HL-60 (cell line): ENCODE results near the gene MAP2K5.

Experiments
- CTCF ChIP-seq: IDR thresholded peaks from one replicate; pipeline ENCODE4 v1.5.1; 2011; ENCODE audit warnings: low read length, control low read depth, inconsistent platforms; ENCODE audit not compliant: insufficient read depth
- POLR2AphosphoS5 ChIP-seq: IDR thresholded peaks from 2 replicates; pipeline ENCODE4 v1.6.1; 2012; ENCODE audit warnings: low read depth

- no peak for TF ChIP-seq POLR2AphosphoS5
- TF ChIP-seq CTCF: no peak
Measured at GRCh38 chr15:67547064-67547463, 4.6 kb downstream of the MAP2K5 start.
